K562 (cell line): ENCODE data around the gene CAPZA1. TPM values are rescaled to one million over a fixed set of nuclear protein-coding genes. Genes with fewer than 3 reads are reported as not detected.

Source experiments
- CSDE1 ChIP-seq, 2 experiments: fragments of 450-650 bp; IDR thresholded peaks; 2 replicates each; pipeline ENCODE4 v1.6.1; 2016; ENCODE audit warnings: mild to moderate bottlenecking in 1 of 2
- E2F3 ChIP-seq: fragments of 250-450 bp; sonication (Bioruptor Pico); IDR thresholded peaks from 2 replicates; pipeline ENCODE4 v1.4.0; 2020; ENCODE audit warnings: mild to moderate bottlenecking
- FIP1L1 ChIP-seq: fragments of 200-400 bp; formaldehyde crosslinking; IDR thresholded peaks from 2 replicates; pipeline ENCODE4 v1.6.1; 2018; ENCODE audit warnings: mild to moderate bottlenecking, low read depth, low read length; ENCODE audit not compliant: poor library complexity, severe bottlenecking
- GABPB1 ChIP-seq: sonication (generic); formaldehyde crosslinking; IDR thresholded peaks from 2 replicates; pipeline ENCODE4 v1.8.0; 2022; ENCODE audit warnings: mild to moderate bottlenecking, missing genetic modification reagents
- LARP7 ChIP-seq: fragments of 450-650 bp; IDR thresholded peaks from 2 replicates; pipeline ENCODE4 v1.6.1; 2016
- MIER1 ChIP-seq: fragments of 450-650 bp; IDR thresholded peaks from 2 replicates; pipeline ENCODE4 v1.6.1; 2016; ENCODE audit warnings: antibody characterized with exemption, mild to moderate bottlenecking, low read depth
- NRF1 ChIP-seq, 2 experiments: fragments of 450-650 bp; IDR thresholded peaks in 1 of 2; conservative IDR thresholded peaks in 1 of 2; 2 replicates each; pipeline ENCODE4 v1.6.1; 2014; ENCODE audit warnings: mild to moderate bottlenecking in 2 of 2
- RBBP5 ChIP-seq: fragments of 200-600 bp; sonication (generic); IDR thresholded peaks from 2 replicates; pipeline ENCODE4 v1.6.1; 2012; ENCODE audit warnings: borderline replicate concordance, mild to moderate bottlenecking, low read length, control low read depth, inconsistent platforms; ENCODE audit not compliant: insufficient read depth, poor library complexity, severe bottlenecking
- SAP30 ChIP-seq: fragments of 200-600 bp; sonication (generic); IDR thresholded peaks from 2 replicates; pipeline ENCODE4 v1.6.1; 2012; ENCODE audit warnings: borderline replicate concordance, low read depth, mild to moderate bottlenecking, moderate library complexity, low read length, control low read depth, inconsistent platforms; ENCODE audit not compliant: insufficient read depth, poor library complexity, severe bottlenecking
- SETDB1 ChIP-seq: IDR thresholded peaks from one replicate; pipeline ENCODE4 v1.6.1; 2012; ENCODE audit warnings: low read length, control low read depth, inconsistent platforms
- STAT5B ChIP-seq: fragments of 250-450 bp; sonication (Bioruptor Pico); IDR thresholded peaks from 2 replicates; pipeline ENCODE4 v1.8.0; 2021; ENCODE audit warnings: mild to moderate bottlenecking, inconsistent platforms
- SUPT5H ChIP-seq: fragments of 450-650 bp; IDR thresholded peaks from 2 replicates; pipeline ENCODE4 v1.6.1; 2016
- ZBTB11 ChIP-seq, 3 experiments: fragments of 200-800 bp in 1 of 3; fragments of 250-450 bp in 1 of 3; fragments of 450-650 bp in 1 of 3; sonication (Bioruptor Pico) in 1 of 3; sonication (Bioruptor generic) in 1 of 3; formaldehyde crosslinking in 1 of 3; IDR thresholded peaks; 2 replicates each; pipeline versions ENCODE4 v1.6.1 to v1.8.0; 2016 to 2022; ENCODE audit warnings: mild to moderate bottlenecking in 2 of 3, missing genetic modification characterization in 2 of 3, missing compliant biosample characterization in 1 of 3, moderate library complexity in 1 of 3
- ZFP30 ChIP-seq: fragments of 250-450 bp; sonication (Bioruptor Pico); IDR thresholded peaks from 2 replicates; pipeline ENCODE4 v1.8.0; 2022; ENCODE audit warnings: moderate library complexity, mild to moderate bottlenecking, inconsistent platforms, borderline replicate concordance
- polyA plus RNA-seq, 8 experiments: library from polyadenylated mRNA; depleted of rRNA in 4 of 8; stranded (reverse) in 5 of 8; unstranded in 3 of 8; fragments of >200 nt; fragmentation: Nextera tagmentation in 2 of 8; fragmentation: Illumina TruSeq in 1 of 8; extraction: Ambion mirVana in 2 of 8; extraction: Trizol in 1 of 8; gene quantifications; 2 replicates each; pipeline versions ENCODE4 v1.2.1 to v1.2.3, GENCODE V29; 2011 to 2014; ENCODE audit warnings: inconsistent platforms in 1 of 8, missing spikeins in 1 of 8
- total RNA-seq, 7 experiments: library from RNA; depleted of rRNA in 6 of 7; stranded (reverse); fragments of >200 nt in 6 of 7; fragmentation: Illumina TruSeq in 2 of 7; extraction: Trizol in 2 of 7; gene quantifications; 2 replicates each; pipeline versions ENCODE4 v1.2.1 to v1.2.3, GENCODE V29; 2011 to 2021; ENCODE audit warnings: low replicate concordance in 1 of 7
- TF ChIP-seq, protein P1 (sequence below): sonication (generic); formaldehyde crosslinking; IDR thresholded peaks from 2 replicates; pipeline ENCODE4 v1.8.0; 2022; ENCODE audit warnings: mild to moderate bottlenecking, missing genetic modification reagents
- TF ChIP-seq, protein P2 (sequence below): sonication (generic); formaldehyde crosslinking; IDR thresholded peaks from 2 replicates; pipeline ENCODE4 v1.8.0; 2022; ENCODE audit warnings: mild to moderate bottlenecking, low read depth, missing genetic modification reagents

The CAPZA1 gene
- total and polyA plus RNA-seq, 9 of the 15 experiments (the other 6 are each of a cell fraction or from before 2014, with no cell fraction given), result 237 to 1,020 (median 306) TPM

GRCh38 chr1:112706505-112707220 is 87.0 kb downstream of the CAPZA1 start, which contains the start of gene RHOC (continued):
- peak in 2 of 3 experiments; percentile 63 to 78; a peak in 4 of 6 replicates for TF ChIP-seq ZBTB11 (CRISPR knock-in tag; IDR thresholded peaks at IDR 0.05)
- peak; percentile 77 for TF ChIP-seq SUPT5H
- no peak for TF ChIP-seq STAT5B
- TF ChIP-seq LARP7, result 0 out of 2 replicates have a peak, but pooled peaks have one; percentile 41
- 0 out of 2 replicates have a peak, but pooled peaks have one; percentile 46 for TF ChIP-seq MIER1
- TF ChIP-seq NRF1 (conservative IDR thresholded peaks at IDR 0.05 in 1 of 2, IDR thresholded peaks at IDR 0.05 in 1 of 2), result peak; percentile 45 to 55; a peak in 2 of 4 replicates
- peak; percentile 82 for TF ChIP-seq RBBP5
- no peak for TF ChIP-seq ZFP30
- TF ChIP-seq E2F3 (CRISPR knock-in tag), result 0 out of 2 replicates have a peak, but pooled peaks have one; percentile 26
- TF ChIP-seq, protein P1, sequence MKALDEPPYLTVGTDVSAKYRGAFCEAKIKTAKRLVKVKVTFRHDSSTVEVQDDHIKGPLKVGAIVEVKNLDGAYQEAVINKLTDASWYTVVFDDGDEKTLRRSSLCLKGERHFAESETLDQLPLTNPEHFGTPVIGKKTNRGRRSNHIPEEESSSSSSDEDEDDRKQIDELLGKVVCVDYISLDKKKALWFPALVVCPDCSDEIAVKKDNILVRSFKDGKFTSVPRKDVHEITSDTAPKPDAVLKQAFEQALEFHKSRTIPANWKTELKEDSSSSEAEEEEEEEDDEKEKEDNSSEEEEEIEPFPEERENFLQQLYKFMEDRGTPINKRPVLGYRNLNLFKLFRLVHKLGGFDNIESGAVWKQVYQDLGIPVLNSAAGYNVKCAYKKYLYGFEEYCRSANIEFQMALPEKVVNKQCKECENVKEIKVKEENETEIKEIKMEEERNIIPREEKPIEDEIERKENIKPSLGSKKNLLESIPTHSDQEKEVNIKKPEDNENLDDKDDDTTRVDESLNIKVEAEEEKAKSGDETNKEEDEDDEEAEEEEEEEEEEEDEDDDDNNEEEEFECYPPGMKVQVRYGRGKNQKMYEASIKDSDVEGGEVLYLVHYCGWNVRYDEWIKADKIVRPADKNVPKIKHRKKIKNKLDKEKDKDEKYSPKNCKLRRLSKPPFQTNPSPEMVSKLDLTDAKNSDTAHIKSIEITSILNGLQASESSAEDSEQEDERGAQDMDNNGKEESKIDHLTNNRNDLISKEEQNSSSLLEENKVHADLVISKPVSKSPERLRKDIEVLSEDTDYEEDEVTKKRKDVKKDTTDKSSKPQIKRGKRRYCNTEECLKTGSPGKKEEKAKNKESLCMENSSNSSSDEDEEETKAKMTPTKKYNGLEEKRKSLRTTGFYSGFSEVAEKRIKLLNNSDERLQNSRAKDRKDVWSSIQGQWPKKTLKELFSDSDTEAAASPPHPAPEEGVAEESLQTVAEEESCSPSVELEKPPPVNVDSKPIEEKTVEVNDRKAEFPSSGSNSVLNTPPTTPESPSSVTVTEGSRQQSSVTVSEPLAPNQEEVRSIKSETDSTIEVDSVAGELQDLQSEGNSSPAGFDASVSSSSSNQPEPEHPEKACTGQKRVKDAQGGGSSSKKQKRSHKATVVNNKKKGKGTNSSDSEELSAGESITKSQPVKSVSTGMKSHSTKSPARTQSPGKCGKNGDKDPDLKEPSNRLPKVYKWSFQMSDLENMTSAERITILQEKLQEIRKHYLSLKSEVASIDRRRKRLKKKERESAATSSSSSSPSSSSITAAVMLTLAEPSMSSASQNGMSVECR (CRISPR knock-in tag), result peak; percentile 91
- TF ChIP-seq SAP30, result peak; percentile 54
- peak; percentile 22 for TF ChIP-seq FIP1L1
- peak; percentile 23 for TF ChIP-seq GABPB1 (CRISPR knock-in tag)
- TF ChIP-seq SETDB1, result no peak
- TF ChIP-seq, protein P2, sequence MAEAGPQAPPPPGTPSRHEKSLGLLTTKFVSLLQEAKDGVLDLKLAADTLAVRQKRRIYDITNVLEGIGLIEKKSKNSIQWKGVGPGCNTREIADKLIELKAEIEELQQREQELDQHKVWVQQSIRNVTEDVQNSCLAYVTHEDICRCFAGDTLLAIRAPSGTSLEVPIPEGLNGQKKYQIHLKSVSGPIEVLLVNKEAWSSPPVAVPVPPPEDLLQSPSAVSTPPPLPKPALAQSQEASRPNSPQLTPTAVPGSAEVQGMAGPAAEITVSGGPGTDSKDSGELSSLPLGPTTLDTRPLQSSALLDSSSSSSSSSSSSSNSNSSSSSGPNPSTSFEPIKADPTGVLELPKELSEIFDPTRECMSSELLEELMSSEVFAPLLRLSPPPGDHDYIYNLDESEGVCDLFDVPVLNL (CRISPR knock-in tag), result 0 out of 2 replicates have a peak, but pooled peaks have one; percentile 30
- TF ChIP-seq CSDE1 (IDR thresholded peaks at IDR 0.05), result no peak
